Heart right ventricle (tissue), 16 donors: ENCODE data around the gene PRKCD. TPM values are rescaled to one million over a fixed set of nuclear protein-coding genes. Genes with fewer than 3 reads are reported as not detected.
A peak's percentile ranks its signal among the peaks of the same experiment; 100 is the strongest.

Experiments
- ATAC-seq, 8 donors: fragments of 200-7000 bp; cut with Tn5 transposase; one replicate each; pipeline ENCODE4 v1.9.1; 2020; ENCODE audit warnings: mild to moderate bottlenecking in 8 of 8, moderate library complexity in 8 of 8, moderate number of reproducible peaks in 1 of 8
- DNase-seq, 2 donors: peaks; one replicate each; pipeline ENCODE4 v3.0.0-alpha.2; 2020
- H3K27ac ChIP-seq, 10 donors: fragments of 200-600 bp; sonication (generic) in 2 of 10; one replicate each; pipeline versions ENCODE4 v1.5.0 to v1.8.0; 2020 to 2022; ENCODE audit warnings: mild to moderate bottlenecking in 3 of 10
- H3K27me3 ChIP-seq, 7 donors: fragments of 200-600 bp; one replicate each; pipeline ENCODE4 v1.8.0; 2021 to 2022; ENCODE audit warnings: mild to moderate bottlenecking in 2 of 7
- H3K36me3 ChIP-seq, 9 donors: fragments of 200-600 bp; sonication (generic) in 1 of 9; one replicate each; pipeline versions ENCODE4 v1.5.0 to v1.8.0; 2020 to 2022; ENCODE audit warnings: mild to moderate bottlenecking in 2 of 9
- H3K4me1 ChIP-seq, 9 donors: fragments of 200-600 bp; sonication (generic) in 1 of 9; one replicate each; pipeline versions ENCODE4 v1.5.0 to v1.8.0; 2020 to 2022; ENCODE audit warnings: mild to moderate bottlenecking in 4 of 9
- H3K4me3 ChIP-seq, 10 donors: fragments of 200-600 bp; sonication (generic) in 2 of 10; one replicate each; pipeline versions ENCODE4 v1.5.0 to v1.8.0; 2020 to 2022; ENCODE audit warnings: mild to moderate bottlenecking in 7 of 10, moderate library complexity in 2 of 10
- H3K9me3 ChIP-seq, 11 donors: fragments of 200-600 bp in 10 of 11; sonication (generic) in 2 of 11; one replicate each; pipeline versions ENCODE4 v1.5.0 to v1.8.0; 2013 to 2022; ENCODE audit warnings: mild to moderate bottlenecking in 2 of 11, control low read depth in 1 of 11, moderate library complexity in 1 of 11
- WGBS, 2 donors: extraction: QIAGEN DNeasy Blood & Tissue Kit; methylation state at CpG; one replicate each; pipeline ENCODE4 v1.1.7; 2013; ENCODE audit warnings: inconsistent platforms in 1 of 2; 5-methylcytosine and 5-hydroxymethylcytosine counted together
- intact Hi-C, 10 donors: fragments of 100-400 bp; cut with DNase I; formaldehyde crosslinking; loops; one replicate each; pipeline versions ENCODE4 v1.11.1 to v1.14.2; 2022
- polyA plus RNA-seq, 2 donors: library from polyadenylated mRNA; stranded (reverse); fragments of 200-250 nt; gene quantifications; one replicate each; pipeline ENCODE4 v1.2.3, GENCODE V29; 2013
- total RNA-seq, 10 donors: library from RNA; stranded (reverse); fragmentation: NEBNext Ultra II Directional in 3 of 10; extraction: Animal tissue kit (Norgen Biotek cat#: 25700) in 3 of 10; gene quantifications; one replicate each; pipeline versions ENCODE4 v1.2.1 to v1.2.4, GENCODE V29; 2021 to 2023
- TF ChIP-seq, protein P1 (sequence below), 9 donors: fragments of 200-600 bp; sonication (generic) in 2 of 9; IDR thresholded peaks; one replicate each; pipeline versions ENCODE4 v1.5.0 to v1.8.0; 2021 to 2022; ENCODE audit warnings: antibody characterized with exemption in 9 of 9, mild to moderate bottlenecking in 5 of 9, moderate library complexity in 1 of 9
- donor health status: Arrhythmogenic right ventricular cardiomyopathy.
- donor health status: ischemic (EF 13 %, LVEDD 7.1; RV severe dilation, severe dysfunction).
- donor health status: healthy with polysubstance abuse.
- donor health status: DM: no; HTN: yes; CAD: no.
- donor health status: DM: no; HTN: no; CAD: no.
- donor health status: ischemic (EF 25% LVEDD 6.9; RV normal size, moderate dysfunction).
- donor health status: ischemic (EF 25% LVEDD 5.7; RV mildly dilated, moderate dysfunction).
- donor health status: healthy.
- donor health status: DM: yes; HTN: yes; CAD: no.
- donor health status: Ischemic cardiomyopathy.
- donor health status: ischemic (EF 35%, LVEDD 5.7; RV mildly dilated, moderate dysfunction).
- donor health status: nonischemic (EF 11% LVEDD 7.7; RV severe dilation, severe dysfunction).
- donor health status: DM: yes; HTN: yes; CAD: no.
- donor health status: PGD.
- donor health status: ischemic (EF 29% LVEDD 5.4; RV normal size, mild dysfunction).
- donor health status: nonischemic (EF 23%, LVEDD 6.1; RV moderate dilation, normal function).

The PRKCD gene
- total and polyA plus RNA-seq, 12 donors: 6.6 to 28.3 (median 8.3) TPM

DNA sequence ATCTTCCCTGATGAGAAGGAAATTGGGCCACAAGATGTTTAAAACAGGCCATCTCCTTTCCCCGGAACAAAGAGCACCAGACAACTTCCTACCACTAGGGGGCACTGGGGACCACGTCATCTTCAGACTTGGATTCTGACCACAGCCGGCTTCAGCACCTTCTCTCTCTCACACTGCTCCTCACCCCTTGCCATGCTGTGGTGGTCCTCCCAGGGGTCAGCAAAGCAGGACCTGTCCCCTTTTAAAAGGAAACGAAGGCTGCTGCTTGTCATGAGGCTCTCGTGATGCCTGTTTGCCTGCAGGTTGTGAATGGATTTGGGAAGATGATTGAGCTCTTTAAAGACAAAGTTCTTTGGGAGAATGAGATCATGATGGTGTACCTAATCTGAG lies 47.0 kb upstream of the PRKCD start:
- peak; percentile 70 to 92 (median 84) for ATAC-seq
- H3K36me3 ChIP-seq: peaks cover 0 to 88% (median 27%) of the 10 kb centered on the region in 9 donors
- H3K9me3 ChIP-seq: no peaks in the 10 kb centered on the region
- DNase-seq: peak; percentile 61 to 88
- peaks cover 0 to 43% (median 12%) of the 10 kb centered on the region in 9 donors for H3K4me1 ChIP-seq
- intact Hi-C loops: loop anchor here (1.0 to 2.0 kb wide), 4 partner anchors 81 to 83 kb away; no protein-coding TSS in a partner anchor
- no peak overlapping the region for H3K4me3 ChIP-seq
- TF ChIP-seq, protein P1, sequence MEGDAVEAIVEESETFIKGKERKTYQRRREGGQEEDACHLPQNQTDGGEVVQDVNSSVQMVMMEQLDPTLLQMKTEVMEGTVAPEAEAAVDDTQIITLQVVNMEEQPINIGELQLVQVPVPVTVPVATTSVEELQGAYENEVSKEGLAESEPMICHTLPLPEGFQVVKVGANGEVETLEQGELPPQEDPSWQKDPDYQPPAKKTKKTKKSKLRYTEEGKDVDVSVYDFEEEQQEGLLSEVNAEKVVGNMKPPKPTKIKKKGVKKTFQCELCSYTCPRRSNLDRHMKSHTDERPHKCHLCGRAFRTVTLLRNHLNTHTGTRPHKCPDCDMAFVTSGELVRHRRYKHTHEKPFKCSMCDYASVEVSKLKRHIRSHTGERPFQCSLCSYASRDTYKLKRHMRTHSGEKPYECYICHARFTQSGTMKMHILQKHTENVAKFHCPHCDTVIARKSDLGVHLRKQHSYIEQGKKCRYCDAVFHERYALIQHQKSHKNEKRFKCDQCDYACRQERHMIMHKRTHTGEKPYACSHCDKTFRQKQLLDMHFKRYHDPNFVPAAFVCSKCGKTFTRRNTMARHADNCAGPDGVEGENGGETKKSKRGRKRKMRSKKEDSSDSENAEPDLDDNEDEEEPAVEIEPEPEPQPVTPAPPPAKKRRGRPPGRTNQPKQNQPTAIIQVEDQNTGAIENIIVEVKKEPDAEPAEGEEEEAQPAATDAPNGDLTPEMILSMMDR (IDR thresholded peaks at IDR 0.05): peak; percentile 76 to 96 (median 92)
- H3K27ac ChIP-seq: peak overlapping the region in 9 of 10 donors; percentile 32 to 92 (median 78)
- no peaks in the 10 kb centered on the region for H3K27me3 ChIP-seq
- WGBS, 2 donors: 3 to 7% methylated on average over 5 of the region's 5 CpGs

DNA sequence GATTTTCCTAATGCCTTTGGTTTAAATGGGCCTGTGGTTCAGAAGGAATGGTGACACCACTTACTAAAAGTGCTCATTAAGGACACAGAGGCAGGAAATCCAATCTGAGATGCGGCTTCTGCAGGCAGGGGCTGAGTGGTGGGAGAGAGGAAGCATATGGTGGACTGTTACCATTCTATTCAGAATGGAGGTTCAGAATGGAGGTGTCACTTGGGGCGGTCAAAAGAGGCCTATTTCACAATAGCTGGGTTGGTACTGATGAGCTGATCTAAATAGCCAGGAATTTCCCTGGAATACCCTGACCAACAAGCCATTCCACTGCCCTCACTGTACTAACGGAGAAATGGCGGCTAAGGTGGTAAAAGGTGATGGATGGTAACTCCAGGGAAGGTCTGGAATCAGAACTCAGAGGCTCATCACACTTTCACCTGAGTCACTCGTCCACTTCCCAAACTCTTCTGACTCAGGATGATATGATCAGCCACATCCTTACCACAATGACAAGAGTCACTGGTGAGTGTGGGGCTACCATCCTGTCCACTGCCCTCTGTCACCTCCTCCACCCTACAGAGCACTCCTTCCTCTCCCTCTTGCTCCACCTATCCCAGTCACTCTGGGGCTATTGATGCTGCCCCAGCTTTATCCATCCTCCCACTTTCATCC lies 46.5 kb upstream of the PRKCD start:
- H3K27me3 ChIP-seq: no peaks in the 10 kb centered on the region
- no peak overlapping the region for H3K4me3 ChIP-seq
- H3K4me1 ChIP-seq: peaks cover 0 to 39% (median 16%) of the 10 kb centered on the region in 9 donors
- H3K36me3 ChIP-seq: peaks cover 0 to 88% (median 30%) of the 10 kb centered on the region in 9 donors
- 90 to 93% methylated on average over 5 of the region's 5 CpGs for WGBS, 2 donors
- peak in 2 of 8 donors; percentile 10 to 17 for ATAC-seq
- TF ChIP-seq, protein P1 (IDR thresholded peaks at IDR 0.05): no peak
- peak overlapping the region in 8 of 10 donors; percentile 32 to 92 (median 78) for H3K27ac ChIP-seq
- no peak for DNase-seq
- intact Hi-C loops: loop anchor here (1.0 to 2.0 kb wide), 4 partner anchors 80 to 82 kb away; no protein-coding TSS in a partner anchor
- no peaks in the 10 kb centered on the region for H3K9me3 ChIP-seq

DNA sequence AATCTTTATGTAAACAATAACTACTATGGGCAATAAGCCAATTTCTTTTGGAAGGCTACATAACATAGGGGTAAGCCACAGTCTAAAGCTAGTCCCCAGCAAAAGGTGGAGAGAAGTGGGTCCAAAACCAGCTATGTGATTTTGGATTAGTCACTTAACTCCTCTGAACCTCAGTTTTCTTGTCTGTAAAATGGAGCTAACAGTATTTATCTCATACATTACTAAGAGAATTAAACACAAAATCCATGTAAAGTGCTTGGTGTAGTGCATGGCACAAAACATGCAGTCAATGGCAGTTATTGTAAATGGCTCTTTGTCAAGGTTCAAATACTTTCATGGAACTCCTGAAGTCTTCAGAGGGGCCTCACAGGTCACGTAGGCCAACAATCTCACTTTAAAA lies 44.1 kb upstream of the PRKCD start:
- Histone ChIP-seq H3K27me3 (no peaks in the 10 kb centered on the region), H3K9me3 (no peaks in the 10 kb centered on the region), H3K27ac (no peak overlapping the region), H3K4me3 (no peak overlapping the region), H3K4me1 (peaks cover 0 to 51% (median 34%) of the 10 kb centered on the region in 9 donors), H3K36me3 (peaks cover 0 to 89% (median 42%) of the 10 kb centered on the region in 9 donors)
- TF ChIP-seq, protein P1 (IDR thresholded peaks at IDR 0.05): no peak
- intact Hi-C loops: no loop called here
- DNase-seq: no peak
- WGBS, 2 donors: 96 to 100% methylated on average over 1 of the region's 1 CpG
- no peak for ATAC-seq

DNA sequence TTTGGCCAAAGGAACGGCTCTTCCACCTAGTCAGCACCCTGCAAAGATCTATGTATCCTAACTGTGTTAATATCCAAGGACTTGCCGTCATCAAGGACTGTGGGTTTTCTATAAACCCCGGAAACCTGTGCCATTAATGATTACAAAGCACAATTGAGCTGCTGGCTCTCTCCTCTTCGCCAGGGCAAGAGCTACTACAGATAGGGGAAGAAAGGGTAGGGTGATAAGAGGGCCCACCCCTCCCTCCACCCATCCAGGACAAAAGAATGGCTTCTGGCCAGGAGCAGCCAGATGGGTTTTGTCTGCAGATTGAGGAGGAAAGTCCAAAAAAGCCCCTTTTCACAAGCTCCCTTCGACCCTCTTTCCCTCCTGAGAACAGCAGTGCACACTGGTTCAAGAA lies 40.7 kb upstream of the PRKCD start:
- DNase-seq (no peak), ATAC-seq (peak in 4 of 8 donors; percentile 43 to 59 (median 57))
- Histone ChIP-seq H3K4me1 (peaks cover 0 to 38% (median 25%) of the 10 kb centered on the region in 9 donors), H3K36me3 (peaks cover 2 to 100% (median 64%) of the 10 kb centered on the region in 9 donors), H3K27me3 (no peaks in the 10 kb centered on the region), H3K9me3 (no peaks in the 10 kb centered on the region), H3K4me3 (no peak overlapping the region), H3K27ac (peak overlapping the region in 5 of 10 donors; percentile 11 to 54 (median 32))
- intact Hi-C loops: loop anchor here in 2 of 10 donors (5.0 kb wide), 2 partner anchors 37 to 42 kb away; partner anchors contain the start of gene PRKCD (in 1 of the 2)
- TF ChIP-seq, protein P1 (IDR thresholded peaks at IDR 0.05): no peak
- WGBS, 2 donors: 41 to 45% methylated on average over 5 of the region's 5 CpGs
